Occipital lobe (tissue), 2 donors: ENCODE data around the gene QPRT. TPM values are rescaled to one million over a fixed set of nuclear protein-coding genes. Genes with fewer than 3 reads are reported as not detected.
A peak's percentile ranks its signal among the peaks of the same experiment; 100 is the strongest.
"Not testable (repeated sequence)": the region's sequence is repeated elsewhere in the genome, so short reads cannot be mapped to it uniquely, and the experiment has no call there.

ENCODE experiments used
- DNase-seq: peaks from one replicate; lab custom pipeline; 2025; lab: John Stamatoyannopoulos, UW
- total RNA-seq: library from RNA; depleted of rRNA; stranded (reverse); fragments of >200 nt; gene quantifications from one replicate; pipeline ENCODE4 v1.2.3, GENCODE V29; 2014

Gene QPRT
- 4.4 TPM for total RNA-seq

DNA sequence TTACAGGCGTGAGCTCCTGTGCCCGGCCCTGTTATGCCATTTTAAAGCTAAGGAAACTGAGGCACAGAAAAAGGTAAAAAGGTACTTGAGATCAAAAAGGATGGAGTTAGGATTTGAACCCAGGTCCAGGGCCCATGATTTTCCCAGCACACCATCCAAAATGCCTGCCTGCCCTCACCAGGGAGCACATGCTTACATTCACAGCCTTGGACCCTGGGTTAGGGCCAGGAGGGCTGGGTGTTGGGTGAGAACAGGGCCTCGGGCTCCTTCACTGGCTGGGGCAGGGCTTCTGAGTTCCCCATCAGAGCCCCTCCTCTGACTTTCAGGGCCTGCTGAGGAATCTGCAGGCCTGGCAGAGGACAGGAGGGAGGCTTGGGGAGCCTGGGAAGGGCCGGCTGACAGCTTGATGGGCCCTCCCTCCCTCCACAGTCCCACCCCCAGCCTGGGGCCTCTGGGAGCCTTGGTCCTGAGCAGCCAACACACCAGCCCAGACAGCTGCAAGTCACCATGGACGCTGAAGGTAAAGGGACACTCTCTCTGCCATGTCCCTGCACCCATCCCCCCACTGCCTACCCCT is at the start of gene QPRT:
Gene QPRT (plus strand): TSS at position 490 of the 577 bp plus-strand sequence. CDS start 18 bp downstream, at position 508.
- peak; percentile 13 for DNase-seq

DNA sequence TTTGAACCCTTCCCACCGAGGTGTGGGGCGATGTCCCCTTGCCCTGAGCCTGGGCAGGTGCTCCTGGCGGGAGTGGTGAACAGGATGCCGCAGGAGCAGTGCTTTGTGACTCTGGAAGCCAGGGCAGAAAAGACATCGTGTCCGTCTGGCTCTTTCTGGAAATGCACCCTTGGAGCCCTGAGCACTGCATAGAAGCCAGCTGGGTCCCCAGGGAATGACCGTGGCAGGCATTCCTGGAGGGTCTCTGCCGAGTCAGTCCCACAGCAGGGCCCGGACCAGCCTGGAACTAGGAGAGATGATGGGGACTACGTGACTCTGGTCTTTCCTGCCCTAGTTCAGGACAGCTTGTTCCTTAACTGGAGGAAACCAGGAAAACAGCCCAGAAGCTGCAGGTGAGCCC is 49.7 kb upstream of the QPRT start:
- DNase-seq, result not testable (repeated sequence)

DNA sequence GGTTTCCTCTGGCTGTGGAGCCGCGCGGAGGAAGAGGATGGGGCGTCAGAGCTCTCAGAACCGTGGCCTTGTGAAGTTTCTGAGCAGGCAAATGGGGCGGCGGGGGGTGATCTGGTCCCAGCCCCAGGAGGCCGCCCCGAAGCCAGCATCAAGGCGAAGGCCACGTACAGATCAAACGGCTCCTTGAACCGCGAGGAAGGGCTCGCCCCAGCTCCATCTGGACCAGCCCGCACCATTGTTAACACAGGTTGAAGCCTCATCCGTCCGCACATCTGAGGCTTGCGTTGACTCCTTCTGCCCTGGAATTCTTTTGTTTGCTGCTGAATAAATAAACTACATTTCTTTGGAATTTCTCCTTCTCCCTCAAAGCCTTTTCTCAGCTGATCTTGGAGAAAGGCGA is 47.3 kb upstream of the QPRT start:
- not testable (repeated sequence) for DNase-seq

DNA sequence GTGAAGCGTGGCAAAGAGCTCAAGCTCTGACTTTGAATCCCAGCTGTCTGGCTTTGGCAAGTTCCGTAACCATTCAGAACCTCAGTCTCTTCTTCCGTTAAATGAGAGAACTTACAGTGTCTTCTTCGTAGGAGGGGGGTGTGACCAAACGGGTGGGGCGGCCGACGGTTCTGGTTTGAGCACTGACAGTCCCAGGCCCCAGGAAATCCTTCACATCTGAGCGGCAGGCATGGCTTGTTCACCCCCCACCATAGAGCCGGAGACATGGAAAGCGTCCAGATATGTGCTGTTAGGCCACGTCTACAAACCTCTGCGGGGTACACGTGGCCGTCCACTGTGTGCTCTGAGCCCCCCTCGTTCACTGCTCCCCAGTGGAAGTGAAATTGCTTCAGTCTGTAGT is 43.1 kb upstream of the QPRT start:
- DNase-seq, result not testable (repeated sequence)

DNA sequence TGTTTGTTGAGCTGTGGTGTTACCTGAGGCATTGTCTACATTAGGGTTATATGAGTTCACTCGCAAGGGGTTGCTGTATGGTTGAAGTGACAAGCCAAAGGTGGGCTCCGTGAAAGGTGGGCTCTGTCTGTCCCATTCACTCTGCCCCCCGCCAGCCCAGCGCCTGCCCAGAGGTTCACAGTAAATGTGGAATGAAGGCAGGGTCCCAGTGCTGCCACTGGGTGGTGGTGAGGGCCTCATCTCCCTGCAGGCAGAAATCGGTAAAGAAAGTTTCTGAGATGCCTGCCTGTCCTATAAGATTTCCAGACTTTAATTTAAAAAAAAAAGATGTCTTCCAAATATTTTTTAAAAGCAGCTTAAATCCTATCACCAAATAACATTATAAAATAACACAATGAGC is 42.6 kb upstream of the QPRT start:
- not testable (repeated sequence) for DNase-seq

DNA sequence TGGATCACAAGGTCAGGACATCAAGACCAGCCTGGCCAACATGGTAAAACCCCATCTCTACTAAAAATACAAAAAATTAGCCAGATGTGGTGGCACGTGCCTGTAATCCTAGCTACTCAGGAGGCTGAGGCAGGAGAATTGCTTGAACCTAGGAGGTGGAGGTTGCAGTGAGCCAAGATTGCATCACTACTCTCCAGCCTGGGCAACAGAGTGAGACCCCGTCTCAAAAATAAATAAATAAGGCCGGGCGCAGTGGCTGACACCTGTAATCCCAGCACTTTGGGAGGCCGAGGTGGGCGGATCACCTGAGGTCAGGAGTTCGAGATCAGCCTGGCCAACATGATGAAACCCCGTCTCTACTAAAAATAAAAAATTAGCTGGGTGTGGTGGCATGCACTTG is 40.2 kb upstream of the QPRT start:
- DNase-seq, result not testable (repeated sequence)

DNA sequence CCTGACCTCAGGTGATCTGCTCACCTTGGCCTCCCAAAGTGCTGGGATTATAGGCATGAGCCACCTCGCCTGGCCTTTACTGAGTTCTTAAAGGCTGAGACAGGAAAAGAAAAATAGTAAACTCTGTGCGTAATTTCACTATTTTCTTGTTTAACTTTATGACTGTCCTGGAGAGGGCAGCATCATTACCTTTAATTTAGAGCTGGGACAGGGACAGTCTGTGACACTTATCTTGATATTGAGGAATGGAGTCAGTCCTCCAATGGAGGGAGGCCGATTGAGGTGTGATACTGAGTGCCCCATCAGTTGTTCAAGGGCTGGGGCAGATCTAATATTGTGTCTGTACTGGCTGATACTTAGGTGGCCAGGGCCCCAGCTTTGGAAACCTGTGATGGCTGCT is 37.4 kb upstream of the QPRT start:
- no peak for DNase-seq

DNA sequence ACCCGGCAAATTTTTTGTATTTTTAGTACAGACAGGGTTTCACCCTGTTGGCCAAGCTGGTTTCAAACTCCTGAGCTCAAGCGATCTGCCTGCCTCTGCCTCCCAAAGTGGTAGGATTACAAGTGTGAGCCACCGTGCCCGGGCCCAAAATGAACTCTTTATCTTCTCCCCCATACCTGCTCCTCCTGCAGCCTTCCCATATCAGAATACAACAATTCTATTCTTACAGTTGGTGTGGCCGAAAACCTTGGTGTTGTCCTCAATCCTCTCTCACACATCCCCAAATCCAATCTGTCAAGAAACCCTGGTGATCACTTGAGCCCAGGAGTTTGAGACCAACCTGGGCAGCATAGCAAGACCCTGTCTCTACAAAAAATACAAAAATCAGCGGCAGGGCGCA is 35.4 kb upstream of the QPRT start:
- no peak for DNase-seq

DNA sequence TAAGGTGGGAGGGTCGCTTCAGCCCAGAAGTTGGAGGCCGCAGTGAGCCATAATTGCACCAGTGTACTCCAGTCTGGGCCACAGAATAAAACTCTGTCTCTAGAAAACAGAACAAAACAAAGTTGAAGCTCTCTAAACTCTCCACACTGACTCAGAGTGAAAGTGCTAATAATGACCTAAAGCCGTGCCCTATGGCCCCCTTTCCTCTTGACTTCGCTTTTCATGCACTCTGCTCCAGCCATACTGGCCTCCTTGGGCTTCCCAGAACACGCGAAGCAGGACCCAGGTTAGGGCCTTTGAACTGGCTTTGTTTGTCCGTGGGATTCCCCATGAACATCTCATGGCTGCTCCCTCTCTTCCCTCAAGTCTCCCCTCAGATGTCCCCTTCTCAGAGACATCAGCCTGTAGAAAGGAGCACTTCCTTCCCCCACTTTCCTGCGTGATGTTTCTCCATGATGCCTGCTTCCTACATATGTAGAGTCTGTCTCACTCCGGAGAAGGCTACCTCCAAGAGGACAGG is 34.6 kb upstream of the QPRT start:
- no peak for DNase-seq

DNA sequence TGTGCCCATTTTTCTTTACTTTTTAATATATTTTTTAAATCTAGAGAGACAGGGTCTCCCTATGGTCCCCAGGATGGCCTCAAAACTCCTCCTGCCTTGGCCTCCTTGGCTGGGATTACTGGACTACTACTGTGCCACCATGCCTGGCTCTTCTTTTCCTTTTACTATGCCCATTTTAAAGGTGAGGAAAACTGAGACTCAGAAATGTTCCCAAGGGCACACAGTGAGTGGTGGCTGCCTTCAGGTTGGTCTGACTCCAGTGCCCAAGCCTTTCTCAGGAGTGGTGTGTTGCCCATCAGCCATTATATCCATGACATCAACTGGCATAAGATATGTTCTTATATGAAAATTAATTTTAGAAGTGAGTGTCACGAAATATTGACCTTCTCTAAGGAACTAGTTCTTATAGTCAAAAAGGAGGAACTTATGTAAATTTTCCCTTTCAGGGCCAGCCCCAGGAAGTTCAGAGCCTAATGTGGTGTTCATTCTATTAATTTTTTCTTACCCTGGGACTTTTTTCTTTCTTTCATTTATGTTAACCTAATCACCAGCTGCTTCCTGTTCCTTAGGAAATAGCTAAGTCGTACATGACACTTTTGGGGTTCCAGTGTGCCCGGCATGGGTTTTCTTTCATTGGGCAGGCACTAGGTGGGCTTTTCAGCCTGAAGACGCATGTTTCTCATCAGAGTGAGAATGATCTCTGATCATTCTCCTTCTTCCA is 33.8 kb upstream of the QPRT start:
- no peak for DNase-seq

DNA sequence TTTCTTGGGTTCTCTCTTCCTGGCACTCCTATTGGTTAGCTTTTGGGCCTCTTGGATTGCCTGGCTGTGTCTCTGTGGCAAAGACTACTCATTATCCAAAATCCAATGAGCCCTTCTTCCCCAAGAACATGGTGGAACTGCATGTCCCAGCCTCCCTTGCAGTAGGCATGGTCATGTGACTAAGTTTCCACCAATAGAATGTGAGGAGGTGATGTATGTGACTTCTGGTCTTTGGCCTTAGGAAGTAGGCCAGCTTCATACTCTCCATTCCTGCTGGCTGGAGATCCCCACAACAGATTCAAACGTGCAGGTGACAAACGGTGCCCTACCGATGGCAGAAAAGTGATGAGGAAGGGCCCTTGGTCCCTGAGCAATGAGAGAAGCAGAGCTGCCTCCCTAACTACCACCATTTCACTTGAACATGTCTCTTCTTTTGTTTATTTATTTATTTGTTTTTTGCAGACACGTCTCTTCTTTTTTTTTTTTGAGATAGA is 33.2 kb upstream of the QPRT start:
- no peak for DNase-seq

DNA sequence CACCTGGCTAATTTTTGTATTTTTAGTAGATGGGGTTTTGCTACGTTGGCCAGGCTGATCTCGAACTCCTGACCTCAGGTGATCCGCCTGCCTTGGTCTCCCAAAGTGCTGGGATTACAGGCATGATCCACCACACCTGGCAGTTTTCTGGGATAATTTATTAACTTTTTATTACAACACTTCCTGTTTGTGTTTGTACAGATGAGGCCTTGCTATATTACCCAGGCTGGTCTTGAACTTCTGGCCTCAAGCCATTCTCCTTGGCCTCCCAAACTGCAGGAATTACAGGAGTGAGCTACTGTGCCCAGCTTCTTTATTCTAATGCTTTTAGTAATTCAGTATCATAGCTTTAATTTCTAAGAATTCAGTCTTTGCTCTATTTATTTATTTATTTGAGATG is 32.0 kb upstream of the QPRT start:
- DNase-seq, result no peak

DNA sequence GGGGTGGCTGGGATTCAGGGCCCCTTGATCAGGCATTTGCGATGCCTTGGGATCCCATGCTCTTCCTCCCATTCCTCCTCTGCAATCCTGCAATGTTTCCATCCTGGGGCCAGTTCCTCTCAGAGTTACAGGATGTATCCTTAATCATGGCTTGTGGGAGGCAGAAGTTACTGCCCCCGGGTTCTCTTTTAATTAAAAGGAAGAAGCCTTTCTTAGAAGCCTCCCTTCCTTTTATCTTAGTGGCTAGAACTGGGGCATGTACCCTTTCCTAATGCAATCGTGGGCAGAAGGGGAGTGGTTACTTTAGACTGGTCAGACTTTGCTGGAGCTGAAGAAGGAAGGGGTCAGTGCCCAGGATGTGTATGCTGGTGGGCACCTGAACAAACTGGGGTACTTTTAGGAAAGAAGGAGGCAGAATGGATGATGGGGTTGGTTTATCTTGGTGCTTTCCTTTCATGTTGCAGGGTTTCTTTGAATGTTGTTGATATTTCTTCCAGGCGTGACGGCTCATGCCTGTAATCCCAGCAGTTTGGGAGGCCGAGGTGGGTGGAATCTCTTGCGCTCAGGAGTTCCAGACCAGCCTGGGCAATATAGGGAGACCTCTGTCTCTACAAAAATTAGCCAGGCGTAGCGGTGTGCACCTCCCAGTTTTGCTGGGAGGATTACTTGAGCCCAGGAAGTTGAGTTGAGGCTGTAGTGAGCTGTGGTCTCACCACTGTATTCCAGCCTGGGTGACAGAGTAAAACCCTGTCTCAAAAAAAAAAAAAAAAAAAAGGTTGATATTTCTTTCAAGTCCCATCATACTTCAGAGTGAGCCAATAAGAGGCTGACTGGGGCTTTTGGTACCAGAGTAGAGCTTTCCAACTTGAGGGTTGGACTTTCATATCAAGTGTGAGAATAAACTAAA is 29.1 kb upstream of the QPRT start:
- DNase-seq, result no peak

DNA sequence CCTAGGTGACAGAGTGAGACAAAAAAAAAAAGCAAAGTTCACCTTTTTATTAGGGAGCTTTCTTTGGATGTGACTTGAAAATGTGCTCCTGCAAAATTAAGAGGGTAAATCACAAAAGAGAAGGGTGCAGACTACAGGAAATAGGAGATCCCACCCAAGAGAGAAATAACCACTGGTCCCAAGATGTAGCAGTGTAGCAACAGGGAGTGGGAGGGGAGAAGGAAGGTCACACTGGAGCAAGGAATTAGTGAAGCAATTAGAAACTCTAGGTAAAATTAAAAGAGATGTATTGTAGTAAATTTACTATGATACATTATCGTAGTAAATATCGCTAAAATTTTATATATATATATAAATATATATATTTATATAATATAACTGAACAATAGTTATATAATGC is 28.2 kb upstream of the QPRT start:
- DNase-seq, result no peak

DNA sequence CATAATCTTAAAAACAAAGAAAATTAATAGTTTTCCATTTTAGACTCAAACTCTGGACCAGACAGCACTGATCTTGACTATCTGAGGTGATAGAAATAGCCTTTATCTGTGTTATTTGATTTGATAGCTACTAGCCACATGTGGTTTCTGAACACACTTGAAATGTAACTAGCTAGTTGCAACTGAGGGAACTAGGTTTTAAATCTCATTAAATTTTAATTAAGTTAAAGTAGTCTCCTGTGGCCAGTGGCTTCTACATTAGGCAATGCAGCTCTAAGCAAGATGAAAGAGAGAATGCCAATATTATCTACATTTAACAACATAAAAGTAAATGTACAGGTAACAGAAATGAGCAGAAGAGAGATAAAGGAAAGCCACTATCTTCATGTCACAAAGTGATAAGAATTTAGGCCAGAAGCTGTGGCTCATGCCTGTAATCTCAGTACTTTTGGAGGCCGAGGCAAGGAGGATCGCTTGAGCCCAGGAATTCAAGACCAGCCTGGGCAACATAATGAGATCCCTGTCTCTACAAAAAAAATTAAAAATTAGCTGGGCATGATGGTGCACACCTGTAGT is 27.1 kb upstream of the QPRT start:
- DNase-seq, result no peak

DNA sequence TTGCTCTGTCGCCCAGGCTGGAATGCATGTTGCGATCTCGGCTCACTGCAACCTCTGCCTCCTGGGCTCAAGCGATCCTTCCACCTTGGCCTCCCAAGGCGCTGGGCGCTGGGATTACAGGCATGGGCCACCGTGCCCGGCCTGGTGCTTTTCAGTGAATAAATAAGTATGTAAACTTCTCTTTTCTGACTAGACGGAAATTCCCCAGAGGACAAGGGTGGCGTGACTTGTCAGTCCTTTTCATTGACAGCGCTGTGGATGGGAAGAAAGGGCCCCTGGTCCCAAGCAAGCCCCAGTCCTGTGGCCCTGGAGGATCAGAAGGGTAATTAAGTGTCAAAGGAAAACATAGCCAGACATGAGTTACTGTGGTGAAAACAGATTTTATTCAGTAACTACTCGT is 25.5 kb upstream of the QPRT start:
- no peak for DNase-seq

DNA sequence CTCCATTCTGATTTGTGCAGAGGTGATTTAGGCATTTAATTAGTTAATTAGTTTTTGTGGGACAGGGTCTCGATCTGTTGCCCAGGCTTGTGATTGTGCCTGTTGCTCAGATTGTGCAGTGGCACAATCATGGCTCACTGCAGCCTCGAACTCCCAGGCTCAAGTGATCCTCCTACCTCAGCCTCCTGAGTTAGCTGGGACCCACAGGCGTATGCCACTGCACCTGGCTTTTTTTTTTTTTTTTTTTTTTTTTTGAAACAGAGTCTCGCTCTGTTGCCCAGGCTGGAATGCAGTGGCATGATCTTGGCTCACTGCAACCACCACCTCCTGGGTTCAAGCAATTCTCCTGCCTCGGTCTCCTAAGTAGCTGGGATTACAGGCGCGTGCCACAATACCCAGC is 25.1 kb upstream of the QPRT start:
- DNase-seq, result not testable (repeated sequence)

DNA sequence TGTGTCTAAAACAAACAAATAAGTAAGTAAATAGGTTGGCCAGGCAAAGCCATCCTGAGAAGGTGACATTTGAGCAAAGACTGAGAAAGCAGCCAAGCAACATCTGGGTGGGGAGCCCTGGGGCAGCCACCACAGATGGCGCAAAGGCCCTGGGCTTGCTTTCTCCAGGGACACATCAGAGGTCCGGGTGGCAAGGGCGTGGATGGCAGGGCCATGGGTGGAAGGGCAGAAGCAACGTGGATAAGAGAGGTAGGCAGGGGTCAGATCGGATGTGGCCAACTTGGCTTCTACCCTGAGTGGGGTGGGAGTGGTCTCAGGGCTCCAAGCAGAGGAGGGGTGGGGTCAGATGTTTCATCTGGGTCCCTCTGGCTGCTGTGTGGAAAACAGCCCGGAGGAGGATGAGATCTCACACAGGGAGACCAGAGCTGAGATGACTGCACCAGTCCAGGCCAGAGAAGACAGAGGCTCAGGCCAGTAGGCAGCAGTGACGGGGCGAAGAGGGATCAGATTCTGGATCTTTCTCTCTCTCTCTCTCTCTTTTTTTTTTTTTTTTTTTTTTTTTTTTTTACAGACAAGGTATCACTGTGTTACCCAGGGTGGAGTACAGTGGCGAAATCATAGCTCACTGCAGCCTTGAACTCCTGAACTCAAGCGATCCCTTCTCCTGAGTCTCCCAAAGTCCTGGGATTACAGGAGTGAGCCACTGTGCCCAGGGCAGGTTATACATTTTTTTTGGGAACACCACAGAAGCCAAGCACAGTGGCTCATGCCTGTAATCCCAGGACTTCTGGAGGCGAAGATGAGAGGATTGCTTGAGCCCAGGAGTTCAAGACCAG is 22.1 kb upstream of the QPRT start:
- no peak for DNase-seq

DNA sequence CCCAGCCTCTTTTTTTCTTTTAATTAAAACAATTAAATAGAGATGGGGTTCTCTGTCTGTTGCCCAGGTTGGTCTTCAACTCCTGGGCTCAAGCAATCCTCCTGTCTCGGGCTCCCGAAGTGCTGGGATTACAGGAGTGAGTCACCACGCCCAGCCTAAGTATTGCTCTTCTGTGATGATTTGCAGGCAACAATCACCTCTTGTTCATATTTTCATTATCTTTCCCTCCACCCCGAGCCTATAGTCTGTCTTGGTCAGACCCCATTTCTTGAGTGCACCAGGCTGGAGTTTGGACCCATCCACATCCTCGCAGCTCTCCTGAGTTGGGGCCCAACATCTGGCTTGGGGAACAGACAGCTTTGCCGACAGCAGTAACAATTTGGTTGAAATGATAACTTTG is 20.3 kb upstream of the QPRT start:
- no peak for DNase-seq

DNA sequence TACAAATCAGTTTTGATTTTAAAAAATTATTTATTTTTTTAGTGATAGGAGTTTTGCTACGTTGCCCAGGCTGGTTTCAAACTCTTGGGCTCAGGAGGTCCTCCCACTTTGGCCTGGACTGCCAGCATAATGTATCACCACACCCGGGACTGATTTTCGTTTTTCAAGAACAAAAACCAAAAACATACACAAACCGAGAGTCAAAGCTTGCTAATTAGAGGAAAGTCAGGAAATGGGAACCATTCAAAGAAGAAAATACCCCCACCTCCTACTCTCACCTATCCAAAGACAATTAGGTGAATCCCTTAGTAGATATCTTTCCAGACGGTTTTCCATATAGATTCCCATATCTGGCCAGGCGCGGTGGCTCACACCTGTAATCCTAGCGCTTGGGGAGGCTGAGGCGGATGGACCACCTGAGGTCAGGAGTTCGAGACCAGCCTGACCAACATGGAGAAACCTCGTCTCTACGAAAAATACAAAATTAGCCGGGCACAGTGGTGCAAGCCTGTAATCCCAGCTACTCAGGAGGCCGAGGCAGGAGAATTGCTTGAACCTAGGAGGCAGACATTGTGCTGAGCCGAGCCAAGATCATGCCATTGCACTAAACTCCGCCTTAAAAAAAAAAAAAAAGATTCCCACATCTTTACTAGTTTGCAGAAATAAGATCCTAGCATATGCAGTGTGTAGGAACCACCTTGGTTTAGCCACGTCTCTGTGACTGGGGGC is 16.8 kb upstream of the QPRT start:
- no peak for DNase-seq
